ENCODE data around the gene ATP8A2.

ATP8A2 gene

DNA sequence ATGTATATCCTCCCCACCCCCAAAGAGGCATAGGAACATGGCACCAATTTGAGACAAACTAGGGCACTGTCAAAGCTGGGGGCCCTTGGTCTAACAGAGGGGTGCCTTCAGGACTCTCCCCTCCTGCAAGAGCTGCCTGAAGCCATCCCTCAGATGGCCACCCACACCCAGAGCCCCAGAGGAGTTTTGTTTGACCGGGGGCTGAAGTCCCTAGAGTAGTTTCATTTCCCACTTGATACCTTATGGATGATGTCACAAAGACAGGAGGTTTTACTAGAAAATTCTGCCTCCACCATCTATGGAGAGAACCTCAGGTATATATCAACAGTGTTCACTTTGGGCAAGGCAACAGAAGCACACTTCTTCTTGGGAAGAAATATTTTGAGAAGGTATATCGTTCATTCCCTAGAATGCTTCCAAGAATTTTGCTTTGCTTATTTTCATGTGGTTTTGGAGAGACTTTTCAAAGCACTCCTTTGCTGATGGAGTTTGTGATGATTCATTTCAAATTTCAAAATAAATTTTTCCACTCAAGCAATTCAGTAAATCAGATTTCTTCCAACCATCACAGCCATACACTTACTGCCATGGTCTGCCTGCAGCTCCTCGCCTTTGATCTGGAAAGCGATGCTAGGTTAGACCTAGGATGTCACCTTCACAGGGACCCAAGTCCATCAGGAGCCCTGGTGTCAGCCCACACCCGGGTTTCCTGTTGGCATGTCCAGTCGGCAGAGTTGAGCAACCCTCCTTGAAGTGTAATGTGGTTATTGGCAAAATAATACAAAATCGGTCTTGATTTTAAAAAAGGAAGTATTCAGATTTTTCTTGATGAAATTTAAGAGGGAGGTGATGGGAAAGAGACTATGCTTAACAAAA, 473.0 kb downstream of the ATP8A2 start:
- TF ChIP-seq CTCF (conservative IDR thresholded peaks at IDR 0.05) (no peak), ZFX (IDR thresholded peaks at IDR 0.05) (no peak)
- H3K27ac ChIP-seq: no peak overlapping the region

DNA sequence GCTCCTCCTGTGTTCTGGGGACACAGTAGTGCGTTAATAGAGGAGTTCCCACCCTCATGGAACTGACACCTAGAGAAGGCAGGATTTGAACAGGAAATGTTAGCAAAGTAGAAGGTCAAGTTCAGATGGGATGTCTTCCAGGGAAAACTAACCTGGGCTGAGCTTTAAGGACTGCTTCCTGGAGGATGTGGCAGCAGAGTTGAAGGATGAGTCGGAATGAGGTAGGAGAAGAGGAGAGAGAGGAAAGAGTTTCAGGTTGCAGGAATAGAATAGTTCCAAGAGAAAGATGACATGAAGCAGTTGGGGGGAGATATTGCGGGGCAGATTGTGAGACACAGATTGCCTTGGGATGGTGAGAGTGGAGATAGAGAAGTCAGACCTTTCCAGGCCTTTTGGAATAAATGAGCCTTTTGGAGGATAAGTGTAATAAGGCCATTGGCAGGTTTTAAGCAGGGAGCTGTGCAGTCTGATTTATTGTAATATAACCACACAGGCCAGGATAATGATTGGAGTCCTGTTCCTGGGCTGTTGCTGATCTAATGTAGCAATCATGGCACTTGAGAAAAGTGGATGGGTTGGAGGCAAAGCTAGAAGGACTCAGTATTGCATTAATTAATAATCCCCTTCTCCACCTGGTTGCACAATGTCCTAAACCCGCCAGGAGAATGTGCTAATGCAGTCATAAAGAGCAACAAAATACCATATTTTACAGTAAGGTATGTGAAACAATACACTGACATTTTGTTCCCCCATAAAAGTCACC, 474.6 kb downstream of the ATP8A2 start:
- no peak overlapping the region for H3K27ac ChIP-seq
- no peak for TF ChIP-seq CTCF (conservative IDR thresholded peaks at IDR 0.05)
- TF ChIP-seq ZFX (IDR thresholded peaks at IDR 0.05): no peak

DNA sequence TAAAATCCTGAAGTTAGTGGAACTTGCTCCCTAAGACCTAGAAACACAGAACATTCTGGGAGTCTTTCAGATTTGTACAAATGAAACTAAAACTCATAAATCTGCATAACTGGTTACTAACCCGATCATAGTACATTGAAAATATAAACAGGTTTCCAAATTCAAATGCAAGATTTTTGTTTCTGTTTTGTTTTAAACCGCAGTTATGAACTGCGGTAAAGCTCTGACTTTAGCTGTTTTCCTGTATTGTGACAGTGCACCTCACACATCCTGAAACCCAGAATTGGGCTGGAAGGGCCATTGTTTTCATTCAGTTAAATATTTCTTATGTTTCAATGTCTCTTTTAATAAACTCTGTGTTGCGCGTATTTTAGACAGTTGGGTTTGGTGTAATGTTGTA, 475.4 kb downstream of the ATP8A2 start:
- TF ChIP-seq CTCF (conservative IDR thresholded peaks at IDR 0.05) (no peak), ZFX (IDR thresholded peaks at IDR 0.05) (no peak)
- no peak overlapping the region for H3K27ac ChIP-seq

GRCh38 chr13:25847635-25848626, 476.2 kb downstream of the ATP8A2 start:
- no peak overlapping the region for H3K27ac ChIP-seq
- TF ChIP-seq ZFX (IDR thresholded peaks at IDR 0.05) (no peak), CTCF (conservative IDR thresholded peaks at IDR 0.05) (no peak)

DNA sequence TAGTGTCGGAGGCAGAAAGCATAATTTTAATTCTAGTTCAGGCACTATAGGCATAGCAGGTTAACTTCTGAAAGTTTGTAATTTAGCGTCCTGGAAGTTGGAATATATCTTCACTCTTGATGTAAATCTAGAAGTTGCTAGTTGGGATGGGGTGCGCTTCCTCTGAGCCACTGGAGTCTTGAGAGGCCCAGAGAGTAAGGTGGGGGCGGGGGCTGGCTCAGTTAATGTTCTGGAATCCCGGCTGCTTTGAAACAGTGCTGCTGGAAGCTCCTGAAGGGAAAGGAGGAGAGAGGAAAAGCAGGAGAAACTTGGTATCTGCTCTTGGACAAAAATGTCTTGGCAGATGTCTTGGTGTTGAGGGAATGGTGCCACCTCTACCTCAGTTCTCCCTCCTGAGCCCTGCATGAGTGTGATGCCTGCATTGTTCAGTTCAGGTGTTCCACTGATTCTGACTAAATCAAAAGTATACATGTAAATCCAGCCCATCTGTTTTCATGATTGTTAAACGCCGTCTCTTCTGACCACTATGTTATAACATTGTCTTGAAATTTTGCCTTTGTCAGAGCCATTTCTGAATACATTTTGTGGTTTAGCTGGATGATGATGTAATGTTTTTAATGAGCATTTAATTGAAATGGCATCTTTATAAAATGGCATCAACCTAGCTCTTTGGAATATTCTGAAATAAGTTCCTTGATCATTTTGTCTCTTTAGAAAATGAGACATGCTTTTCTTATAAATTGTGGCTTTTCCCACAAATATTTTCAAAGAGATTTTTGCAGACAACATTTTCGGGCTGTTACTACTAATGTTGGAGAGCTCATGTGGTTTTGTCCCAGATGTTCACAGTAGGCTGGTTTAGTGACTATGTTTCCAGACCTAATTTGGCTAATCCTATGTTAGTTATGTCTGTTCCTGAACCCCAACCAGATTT, 477.3 kb downstream of the ATP8A2 start:
- no peak for TF ChIP-seq ZFX (IDR thresholded peaks at IDR 0.05)
- no peak for TF ChIP-seq CTCF (conservative IDR thresholded peaks at IDR 0.05)
- H3K27ac ChIP-seq: no peak overlapping the region

- TF ChIP-seq ZFX (IDR thresholded peaks at IDR 0.05): no peak
- no peak for TF ChIP-seq CTCF (conservative IDR thresholded peaks at IDR 0.05)
Observed at GRCh38 chr13:25857830-25858229, 486.1 kb downstream of the ATP8A2 start.

More at GRCh38 chr13:25857830-25858229, 486.1 kb downstream of the ATP8A2 start:
- no peak overlapping the region for H3K27ac ChIP-seq
